GM12878 (cell line): Measurements from ENCODE around the gene POLD1. TPM values are rescaled to one million over a fixed set of nuclear protein-coding genes. Genes with fewer than 3 reads are reported as not detected.

ENCODE experiments used
- ATAC-seq: fragments of 200-7000 bp; cut with Tn5 transposase; 3 replicates; pipeline ENCODE4 v1.9.1; 2020; ENCODE audit warnings: mild to moderate bottlenecking, moderate library complexity
- BruUV-seq: library from RNA; stranded (reverse); fragments of 400-500 nt; replicated peaks from 2 replicates; lab custom pipeline; 2021; lab: Mats Ljungman, UMichigan
- CTCF ChIA-PET: fragments of 300-600 bp; sonication (Branson Sonifier 250); formaldehyde crosslinking; extraction: SDS; loops from one replicate; lab custom pipeline; 2021; ENCODE audit warnings: inconsistent platforms; lab: Yijun Ruan, JAX
- POLR2A ChIA-PET: fragments of 350-600 bp; formaldehyde crosslinking; extraction: SDS; loops from one replicate; lab custom pipeline; 2021; ENCODE audit warnings: inconsistent platforms; lab: Charles Lee
- RAD21 ChIA-PET: fragments of 300-600 bp; sonication (Branson Sonifier 250); formaldehyde crosslinking; loops from one replicate; lab custom pipeline; 2023; ENCODE audit warnings: antibody characterized with exemption; ENCODE audit not compliant: unreplicated experiment; lab: Charles Lee
- SMC1A ChIA-PET: fragments of 300-600 bp; sonication (Branson Sonifier 250); formaldehyde crosslinking; loops from one replicate; lab custom pipeline; 2023; ENCODE audit not compliant: unreplicated experiment, uncharacterized antibody; lab: Charles Lee
- DNase-seq: peaks from one replicate; pipeline ENCODE4 v3.0.0-alpha.2; 2011; ENCODE audit warnings: low read depth, low spot score
- FAIRE-seq: peaks from 3 replicates; lab custom pipeline; 2011; peaks lifted over from hg19 to GRCh38; lab: Jason Lieb, UNC
- H2AFZ ChIP-seq: 2 replicates; pipeline ENCODE4 v1.6.0; 2011; ENCODE audit warnings: low read depth, low read length, control low read depth; ENCODE audit not compliant: control insufficient read depth
- H3K27ac ChIP-seq: 2 replicates; pipeline ENCODE4 v1.5.1; 2011; ENCODE audit warnings: control low read depth; ENCODE audit not compliant: control insufficient read depth, insufficient read depth
- H3K27me3 ChIP-seq, 2 experiments: replicated peaks in 1 of 2; 2 replicates each; pipeline versions ENCODE4 v1.6.0 to v1.6.1; 2011; ENCODE audit warnings: low read length in 1 of 2; ENCODE audit not compliant: control insufficient read depth in 2 of 2, insufficient read depth in 2 of 2
- H3K36me3 ChIP-seq, 2 experiments: 2 replicates each; pipeline ENCODE4 v1.5.1; 2011; ENCODE audit warnings: low read length in 1 of 2; ENCODE audit not compliant: control insufficient read depth in 2 of 2, insufficient read depth in 2 of 2
- H3K4me1 ChIP-seq: 2 replicates; pipeline ENCODE4 v1.6.1; 2011; ENCODE audit warnings: mild to moderate bottlenecking, low read length, moderate library complexity, mixed read lengths; ENCODE audit not compliant: control insufficient read depth, insufficient read depth
- H3K4me2 ChIP-seq: 2 replicates; pipeline ENCODE4 v1.6.0; 2011; ENCODE audit warnings: control low read depth; ENCODE audit not compliant: control insufficient read depth, insufficient read depth
- H3K4me3 ChIP-seq: fragments of 200-600 bp; sonication (generic); 2 replicates; pipeline ENCODE4 v1.5.1; 2016
- H3K79me2 ChIP-seq: 2 replicates; pipeline ENCODE4 v1.6.0; 2011; ENCODE audit warnings: low read length; ENCODE audit not compliant: control insufficient read depth, insufficient read depth
- H3K9ac ChIP-seq: 2 replicates; pipeline ENCODE4 v1.8.0; 2011; ENCODE audit warnings: low read length, control low read depth, mixed read lengths; ENCODE audit not compliant: control insufficient read depth, insufficient read depth
- H3K9me3 ChIP-seq: replicated peaks from 3 replicates; pipeline ENCODE4 v1.5.1; 2011; ENCODE audit warnings: mild to moderate bottlenecking, low read length; ENCODE audit not compliant: control insufficient read depth, insufficient read depth
- H4K20me1 ChIP-seq: 2 replicates; pipeline ENCODE4 v1.6.0; 2011; ENCODE audit not compliant: control insufficient read depth, insufficient read depth
- EGR1 ChIP-seq, 2 experiments: IDR thresholded peaks; 1 replicate in 1 of 2; 2 replicates in 1 of 2; pipeline ENCODE4 v1.6.1; 2011 to 2012; ENCODE audit warnings: low read depth in 2 of 2, low read length in 2 of 2, borderline replicate concordance in 1 of 2, mild to moderate bottlenecking in 1 of 2, moderate library complexity in 1 of 2
- ZNF592 ChIP-seq: fragments of 450-650 bp; IDR thresholded peaks from 2 replicates; pipeline ENCODE4 v1.6.1; 2017; ENCODE audit warnings: mild to moderate bottlenecking, moderate library complexity
- WGBS: methylation state at CpG from one replicate; pipeline ENCODE4 v1.1.6; 2016; ENCODE audit warnings: low lambda C conversion rate; ENCODE audit not compliant: insufficient replicate concordance, insufficient coverage; ENCODE audit errors: missing lambda C conversion rate; 5-methylcytosine and 5-hydroxymethylcytosine counted together
- in situ Hi-C: fragments of 300-500 bp; cut with MboI; formaldehyde crosslinking; loops from 9 replicates; pipeline ENCODE4 v1.14.3; 2018; ENCODE audit warnings: mixed read lengths
- intact Hi-C: fragments of 100-400 bp; cut with micrococcal nuclease; formaldehyde crosslinking; loops from one replicate; pipeline ENCODE4 v1.14.2; 2022; ENCODE audit not compliant: unreplicated experiment
- polyA plus RNA-seq, 11 experiments: library from polyadenylated mRNA; depleted of rRNA in 4 of 11; unstranded in 6 of 11; stranded (reverse) in 5 of 11; fragments of >200 nt; fragmentation: Nextera tagmentation in 4 of 11; fragmentation: Illumina TruSeq in 1 of 11; extraction: Ambion mirVana in 4 of 11; extraction: Trizol in 1 of 11; gene quantifications; 1 replicate in 1 of 11; 2 replicates in 10 of 11; pipeline versions ENCODE4 v1.2.1 to v1.2.3, GENCODE V29; 2011 to 2016; ENCODE audit warnings: inconsistent platforms in 2 of 11, missing spikeins in 2 of 11, low read depth in 1 of 11
- total RNA-seq, 4 experiments: library from RNA; depleted of rRNA in 3 of 4; stranded (reverse); fragments of >200 nt in 3 of 4; fragmentation: Illumina TruSeq in 1 of 4; extraction: Trizol in 1 of 4; gene quantifications; 2 replicates each; pipeline versions ENCODE4 v1.2.1 to v1.2.3, GENCODE V29; 2013 to 2021

The POLD1 gene
- total and polyA plus RNA-seq, 10 of the 15 experiments (the other 5 are each of a cell fraction or from before 2014, with no cell fraction given) = 0.76 to 165 (median 63.4) TPM

GRCh38 chr19:50401605-50402450, 17.7 kb downstream of the POLD1 start:
- SMC1A ChIA-PET = interaction anchor here (0.6 kb wide), 2 partner anchors 8 to 59 kb away, joined by 3 read pairs; no protein-coding TSS in a partner anchor

More at GRCh38 chr19:50401605-50402450, 17.7 kb downstream of the POLD1 start:
- FAIRE-seq (no peak), DNase-seq (no peak), ATAC-seq (no peak)
- intact Hi-C loops (no loop called here), in situ Hi-C loops (no loop called here)
- POLR2A ChIA-PET = no interaction called here
- Histone ChIP-seq H3K4me3 (no peak overlapping the region), H3K4me1 (no peaks in the 10 kb centered on the region), H3K27me3 (no peaks in the 10 kb centered on the region), H3K27ac (no peak overlapping the region), H4K20me1 (no peaks in the 10 kb centered on the region), H3K79me2 (no peaks in the 10 kb centered on the region; the same call in 1 of the 2 replicates), H3K36me3 (peaks cover 0 to 41% of the 10 kb centered on the region in 2 experiments; a peak in 2 of 4 replicates), H3K9ac (no peak overlapping the region), H3K9me3 (no peaks in the 10 kb centered on the region)
- CTCF ChIA-PET = no interaction called here
- RAD21 ChIA-PET = no interaction called here
- no peak for TF ChIP-seq ZNF592
- no peak for TF ChIP-seq EGR1 (IDR thresholded peaks at IDR 0.05; ENCODE audit: borderline replicate concordance in 1 of 2, low read depth in 2 of 2, low read length in 2 of 2)
- TF ChIP-seq, all 136 proteins: peak for 0
- Histone ChIP-seq H2AFZ (no peak overlapping the region), H3K4me2 (no peak overlapping the region)
- 97% methylated on average over 44 of the region's 48 CpGs for WGBS
- TSS peak; percentile 53 for BruUV-seq
